IMR-90 (cell line): ENCODE data around the gene KRT78. TPM values are rescaled to one million over a fixed set of nuclear protein-coding genes. Genes with fewer than 3 reads are reported as not detected.

Source experiments
- ATAC-seq: fragments of 200-7000 bp; cut with Tn5 transposase; 2 replicates; pipeline ENCODE4 v1.9.1; 2020; ENCODE audit warnings: low read depth, mild to moderate bottlenecking, moderate library complexity
- BruUV-seq: library from RNA; stranded (reverse); fragments of 400-500 nt; replicated peaks from 2 replicates; lab custom pipeline; 2021; lab: Mats Ljungman, UMichigan
- CTCF ChIA-PET: fragments of 300-600 bp; formaldehyde crosslinking; extraction: SDS; loops from one replicate; lab custom pipeline; 2021; ENCODE audit warnings: antibody characterized with exemption; lab: Yijun Ruan, JAX
- POLR2A ChIA-PET: fragments of 300-600 bp; sonication (Branson Sonifier 250); formaldehyde crosslinking; loops from one replicate; lab custom pipeline; 2022; ENCODE audit warnings: antibody characterized with exemption; ENCODE audit not compliant: unreplicated experiment; lab: Charles Lee
- DNase-seq: peaks from one replicate; pipeline ENCODE4 v3.0.0; 2013
- H2AFZ ChIP-seq: replicated peaks from 2 replicates; pipeline ENCODE3; 2013; ENCODE audit warnings: low read length, mild to moderate bottlenecking; ENCODE audit not compliant: poor library complexity
- H2AK5ac ChIP-seq: 2 replicates; pipeline ENCODE4 v1.6.1; 2013; ENCODE audit warnings: low read depth, low read length, inconsistent platforms
- H2AK9ac ChIP-seq: replicated peaks from 2 replicates; pipeline ENCODE3; 2013; ENCODE audit warnings: mild to moderate bottlenecking, low read depth, low read length, moderate library complexity; ENCODE audit not compliant: poor library complexity
- H2BK120ac ChIP-seq: 2 replicates; pipeline ENCODE4 v1.6.1; 2013; ENCODE audit warnings: low read depth, low read length, inconsistent platforms
- H2BK15ac ChIP-seq: 3 replicates; pipeline ENCODE4 v1.6.1; 2013; ENCODE audit warnings: low read depth, low read length, inconsistent platforms
- H2BK20ac ChIP-seq: 2 replicates; pipeline ENCODE4 v1.6.1; 2013; ENCODE audit warnings: low read depth, mild to moderate bottlenecking, inconsistent platforms, low read length, moderate library complexity
- H2BK5ac ChIP-seq: 2 replicates; pipeline ENCODE4 v1.6.1; 2013; ENCODE audit warnings: mild to moderate bottlenecking, low read depth, low read length, inconsistent platforms; ENCODE audit not compliant: poor library complexity, severe bottlenecking
- H3K14ac ChIP-seq: replicated peaks from 2 replicates; pipeline ENCODE4 v1.6.1; 2013; ENCODE audit warnings: low read depth, low read length, inconsistent platforms
- H3K18ac ChIP-seq: 2 replicates; pipeline ENCODE4 v1.6.1; 2013; ENCODE audit warnings: low read depth, low read length, control low read depth
- H3K23ac ChIP-seq: 2 replicates; pipeline ENCODE4 v1.6.1; 2013; ENCODE audit warnings: low read depth, low read length, inconsistent platforms
- H3K27ac ChIP-seq: 2 replicates; pipeline ENCODE4 v1.5.1; 2013; ENCODE audit warnings: mild to moderate bottlenecking, control low read depth, low read length; ENCODE audit not compliant: insufficient read depth
- H3K27me3 ChIP-seq: 2 replicates; pipeline ENCODE4 v1.6.1; 2013; ENCODE audit warnings: low read length; ENCODE audit not compliant: control insufficient read depth, insufficient read depth
- H3K36me3 ChIP-seq: 2 replicates; pipeline ENCODE4 v1.6.1; 2013; ENCODE audit warnings: low read length, mixed read lengths; ENCODE audit not compliant: control insufficient read depth, insufficient read depth
- H3K4ac ChIP-seq: 2 replicates; pipeline ENCODE4 v1.6.1; 2013; ENCODE audit warnings: low read depth, low read length, inconsistent platforms
- H3K4me1 ChIP-seq: 2 replicates; pipeline ENCODE4 v1.6.1; 2013; ENCODE audit warnings: low read length, mixed read lengths; ENCODE audit not compliant: control insufficient read depth, insufficient read depth
- H3K4me2 ChIP-seq: 2 replicates; pipeline ENCODE4 v1.6.1; 2013; ENCODE audit warnings: low read depth, mild to moderate bottlenecking, control low read depth, low read length, moderate library complexity
- H3K4me3 ChIP-seq: 2 replicates; pipeline ENCODE4 v1.5.1; 2013; ENCODE audit warnings: low read depth, mild to moderate bottlenecking, control low read depth, low read length, moderate library complexity; ENCODE audit not compliant: insufficient read depth
- H3K56ac ChIP-seq: 2 replicates; pipeline ENCODE4 v1.6.1; 2013; ENCODE audit warnings: low read length, inconsistent platforms; ENCODE audit not compliant: insufficient read depth; ENCODE audit errors: extremely low read depth
- H3K79me1 ChIP-seq, 2 experiments: 2 replicates each; pipeline ENCODE4 v1.6.1; 2013; ENCODE audit warnings: low read length in 2 of 2, inconsistent platforms in 1 of 2, low read depth in 1 of 2
- H3K9ac ChIP-seq: 2 replicates; pipeline ENCODE4 v1.6.1; 2013; ENCODE audit warnings: low read depth, low read length, control low read depth
- H3K9me1 ChIP-seq: 2 replicates; pipeline ENCODE4 v1.6.1; 2013; ENCODE audit warnings: low read length, inconsistent platforms; ENCODE audit not compliant: insufficient read depth
- H3K9me3 ChIP-seq: 2 replicates; pipeline ENCODE4 v1.6.1; 2013; ENCODE audit warnings: low read length; ENCODE audit not compliant: control insufficient read depth, insufficient read depth
- H4K20me1 ChIP-seq: 2 replicates; pipeline ENCODE4 v1.6.1; 2013; ENCODE audit warnings: low read length, inconsistent platforms; ENCODE audit not compliant: insufficient read depth
- H4K5ac ChIP-seq: 2 replicates; pipeline ENCODE4 v1.6.1; 2013; ENCODE audit warnings: mild to moderate bottlenecking, low read depth, low read length, control low read depth
- H4K8ac ChIP-seq, 2 experiments: 2 replicates each; pipeline ENCODE4 v1.6.1; 2013; ENCODE audit warnings: low read depth in 2 of 2, low read length in 2 of 2, control low read depth in 1 of 2, inconsistent platforms in 1 of 2
- H4K91ac ChIP-seq: 2 replicates; pipeline ENCODE4 v1.6.1; 2013; ENCODE audit warnings: low read depth, low read length, inconsistent platforms; ENCODE audit not compliant: insufficient read depth
- MAZ ChIP-seq: IDR thresholded peaks from 2 replicates; pipeline ENCODE4 v1.6.1; 2012; ENCODE audit warnings: low read depth, mild to moderate bottlenecking, low read length, improper control_type of control experiment, moderate library complexity, borderline replicate concordance
- POLR2A ChIP-seq: IDR thresholded peaks from 2 replicates; pipeline ENCODE4 v1.6.1; 2012; ENCODE audit warnings: mild to moderate bottlenecking, low read depth, low read length
- WGBS, 2 experiments: methylation state at CpG; one replicate each; pipeline versions ENCODE4 v1.1.5 to v1.1.7; 2013; ENCODE audit warnings: missing lambda C conversion rate in 2 of 2; ENCODE audit not compliant: insufficient read length in 1 of 2; ENCODE audit errors: extremely low coverage in 2 of 2; 5-methylcytosine and 5-hydroxymethylcytosine counted together
- dilution Hi-C: fragments of 300-500 bp; cut with HindIII; formaldehyde crosslinking; loops from one replicate; pipeline ENCODE4 v1.14.3; 2018; ENCODE audit warnings: low sequenced_read_pairs; ENCODE audit not compliant: unreplicated experiment
- in situ Hi-C: fragments of 300-500 bp; cut with MboI; formaldehyde crosslinking; loops from 3 replicates; pipeline ENCODE4 v1.14.3; 2019; ENCODE audit warnings: low sequenced_read_pairs, inconsistent platforms, mixed read lengths
- intact Hi-C: fragments of 100-400 bp; cut with micrococcal nuclease; formaldehyde crosslinking; loops from 2 replicates; pipeline ENCODE4 v1.10.0; 2022
- polyA plus RNA-seq, 3 experiments: library from polyadenylated mRNA; depleted of rRNA; stranded (reverse); fragments of >200 nt; gene quantifications; 2 replicates each; pipeline ENCODE4 v1.2.3, GENCODE V29; 2012; ENCODE audit warnings: low replicate concordance in 1 of 3
- total RNA-seq: library from RNA; depleted of rRNA; stranded (reverse); fragments of >200 nt; gene quantifications from 2 replicates; pipeline ENCODE4 v1.2.3, GENCODE V29; 2012

Gene KRT78
- total and polyA plus RNA-seq, 2 of the 4 experiments (the other 2 are of a cell fraction) = not detected

GRCh38 chr12:52805000-52805399, 43.8 kb downstream of the KRT78 start:
- POLR2A ChIA-PET = no interaction called here
- CTCF ChIA-PET = interaction anchor here (1.0 kb wide), 1 partner anchor 60 kb away, joined by 4 read pairs; no protein-coding TSS in a partner anchor
- intact Hi-C loops = no loop called here

More at GRCh38 chr12:52805000-52805399, 43.8 kb downstream of the KRT78 start:
- H4K8ac ChIP-seq = no peak overlapping the region
- no peak overlapping the region for H3K27ac ChIP-seq
- H3K9me3 ChIP-seq = no peaks in the 10 kb centered on the region
- H3K4ac ChIP-seq = no peak overlapping the region
- no CpG with 5 or more reads among the region's 1 CpG for WGBS, 2 experiments
- peaks cover 33% of the 10 kb centered on the region for H3K27me3 ChIP-seq
- no peak overlapping the region for H3K56ac ChIP-seq
- DNase-seq = no peak
- no peak overlapping the region for H3K23ac ChIP-seq
- TF ChIP-seq MAZ = no peak
- TF ChIP-seq POLR2A = no peak
- H4K20me1 ChIP-seq = no peaks in the 10 kb centered on the region
- ATAC-seq = no peak
- no peak overlapping the region for H3K4me2 ChIP-seq
- no peak overlapping the region for H4K5ac ChIP-seq
- no peak overlapping the region for H3K4me3 ChIP-seq
- H3K4me1 ChIP-seq = no peaks in the 10 kb centered on the region
- H3K9ac ChIP-seq = no peak overlapping the region
- H2AK5ac ChIP-seq = no peak overlapping the region
- no peaks in the 10 kb centered on the region for H3K79me1 ChIP-seq
- no peaks in the 10 kb centered on the region for H3K36me3 ChIP-seq
- H3K14ac ChIP-seq = no peak overlapping the region
- no peak overlapping the region for H3K18ac ChIP-seq
- no peaks in the 10 kb centered on the region for H3K9me1 ChIP-seq
- BruUV-seq = no TSS peak
- H2BK5ac ChIP-seq = no peak overlapping the region
- H2AK9ac ChIP-seq = no peak overlapping the region
- no peak overlapping the region for H2AFZ ChIP-seq
- no peak overlapping the region for H2BK120ac ChIP-seq
- no peak overlapping the region for H4K91ac ChIP-seq
- H2BK20ac ChIP-seq = no peak overlapping the region
- dilution Hi-C loops = no loop called here
- H2BK15ac ChIP-seq = no peak overlapping the region
- in situ Hi-C loops = no loop called here
